Smooth muscle cell (in vitro differentiated cells): Measurements from ENCODE around the gene YKT6. TPM values are rescaled to one million over a fixed set of nuclear protein-coding genes. Genes with fewer than 3 reads are reported as not detected.

ENCODE experiments used
- DNase-seq: peaks from one replicate; lab custom pipeline; 2025; ENCODE audit not compliant: unreplicated experiment; lab: John Stamatoyannopoulos, UW
- H2AFZ ChIP-seq: fragments of 200-600 bp; sonication (generic); 2 replicates; pipeline ENCODE4 v1.6.0; 2016; ENCODE audit warnings: antibody characterized with exemption, low read depth, mild to moderate bottlenecking
- H3F3A ChIP-seq: fragments of 200-600 bp; sonication (generic); 2 replicates; pipeline ENCODE4 v1.6.0; 2017; ENCODE audit warnings: antibody characterized with exemption, low read depth
- H3K27ac ChIP-seq: fragments of 200-600 bp; sonication (generic); 2 replicates; pipeline ENCODE4 v1.5.1; 2016; ENCODE audit warnings: low read depth, mild to moderate bottlenecking
- H3K27me3 ChIP-seq: fragments of 200-600 bp; sonication (generic); 2 replicates; pipeline ENCODE4 v1.6.1; 2016; ENCODE audit warnings: low read depth, mild to moderate bottlenecking
- H3K36me3 ChIP-seq: fragments of 200-600 bp; sonication (generic); 2 replicates; pipeline ENCODE4 v1.5.1; 2016; ENCODE audit warnings: low read depth
- H3K4me1 ChIP-seq: fragments of 200-600 bp; sonication (generic); 2 replicates; pipeline ENCODE4 v1.5.1; 2016; ENCODE audit warnings: low read depth
- H3K4me2 ChIP-seq: fragments of 200-600 bp; sonication (generic); 2 replicates; pipeline ENCODE4 v1.6.0; 2016; ENCODE audit warnings: mild to moderate bottlenecking
- H3K4me3 ChIP-seq: fragments of 200-600 bp; sonication (generic); 2 replicates; pipeline ENCODE4 v1.5.1; 2016; ENCODE audit warnings: mild to moderate bottlenecking
- H3K79me2 ChIP-seq: fragments of 200-600 bp; sonication (generic); 2 replicates; pipeline ENCODE4 v1.6.0; 2016; ENCODE audit warnings: low read depth, mild to moderate bottlenecking
- H3K9ac ChIP-seq: fragments of 200-600 bp; sonication (generic); 2 replicates; pipeline ENCODE4 v1.6.0; 2016; ENCODE audit warnings: low read depth
- H3K9me3 ChIP-seq: fragments of 200-600 bp; sonication (generic); replicated peaks from 2 replicates; pipeline ENCODE4 v1.5.1; 2016; ENCODE audit warnings: low read depth
- H4K20me1 ChIP-seq: fragments of 200-600 bp; sonication (generic); 2 replicates; pipeline ENCODE4 v1.6.0; 2016; ENCODE audit warnings: low read depth
- WGBS: methylation state at CpG from one replicate; pipeline ENCODE4 v1.1.7; 2016; ENCODE audit warnings: low lambda C conversion rate; 5-methylcytosine and 5-hydroxymethylcytosine counted together
- polyA plus RNA-seq: library from polyadenylated mRNA; unstranded; fragments of >200 nt; fragmentation: Nextera tagmentation; extraction: Ambion mirVana; gene quantifications from 2 replicates; pipeline ENCODE4 v1.2.1, GENCODE V29; 2016
- total RNA-seq: library from RNA; depleted of rRNA; stranded (reverse); fragments of >200 nt; gene quantifications from 2 replicates; pipeline ENCODE4 v1.2.3, GENCODE V29; 2014
- TF ChIP-seq, protein P1 (sequence below): fragments of 200-600 bp; sonication (generic); IDR thresholded peaks from 2 replicates; pipeline ENCODE4 v1.5.1; 2017; ENCODE audit warnings: borderline replicate concordance, mild to moderate bottlenecking, antibody characterized with exemption; ENCODE audit not compliant: insufficient read depth, poor library complexity, severe bottlenecking

Gene YKT6
- total and polyA plus RNA-seq, 2 experiments from 2014 or later, result 64.2 to 86.5 TPM

DNA sequence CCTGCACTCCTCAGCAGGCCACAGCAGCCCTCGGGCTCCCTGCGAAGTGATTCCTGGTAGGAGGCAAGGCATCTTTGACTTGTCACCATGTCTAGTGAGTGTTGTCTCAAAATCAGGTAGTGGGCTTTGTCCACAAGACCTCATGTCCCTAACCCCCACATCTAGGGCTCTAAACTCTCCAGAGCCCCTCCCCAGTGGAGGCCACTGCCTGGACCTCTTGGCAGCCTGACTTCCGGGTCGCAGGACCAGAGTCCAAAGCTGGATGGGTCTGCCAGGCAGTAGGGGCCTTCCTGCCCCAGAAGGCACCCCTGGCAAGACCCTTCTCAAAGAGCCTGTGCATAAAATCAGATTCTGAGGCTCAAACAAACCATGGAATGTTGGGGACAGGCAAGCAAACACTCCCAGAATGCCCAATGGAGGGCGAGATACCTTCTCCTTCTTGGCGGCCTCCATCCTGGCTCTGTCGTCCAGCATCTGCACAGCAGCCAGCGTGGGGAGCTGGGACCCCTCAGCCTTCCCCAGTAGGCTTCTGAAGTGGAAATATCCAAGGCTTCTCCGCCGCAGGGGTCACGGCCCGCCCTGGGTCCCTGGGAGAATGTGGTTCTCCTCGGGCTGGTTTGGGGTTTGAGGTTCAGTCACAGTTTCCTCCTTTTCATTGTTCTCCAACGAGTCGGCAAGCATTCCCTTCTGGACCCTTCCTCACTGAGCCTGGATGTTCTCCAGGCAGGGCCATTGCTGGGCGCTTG, 12.1 kb upstream of the YKT6 start:
- H3K9me3 ChIP-seq, result no peaks in the 10 kb centered on the region
- WGBS, result 90% methylated on average over 16 of the region's 16 CpGs

DNA sequence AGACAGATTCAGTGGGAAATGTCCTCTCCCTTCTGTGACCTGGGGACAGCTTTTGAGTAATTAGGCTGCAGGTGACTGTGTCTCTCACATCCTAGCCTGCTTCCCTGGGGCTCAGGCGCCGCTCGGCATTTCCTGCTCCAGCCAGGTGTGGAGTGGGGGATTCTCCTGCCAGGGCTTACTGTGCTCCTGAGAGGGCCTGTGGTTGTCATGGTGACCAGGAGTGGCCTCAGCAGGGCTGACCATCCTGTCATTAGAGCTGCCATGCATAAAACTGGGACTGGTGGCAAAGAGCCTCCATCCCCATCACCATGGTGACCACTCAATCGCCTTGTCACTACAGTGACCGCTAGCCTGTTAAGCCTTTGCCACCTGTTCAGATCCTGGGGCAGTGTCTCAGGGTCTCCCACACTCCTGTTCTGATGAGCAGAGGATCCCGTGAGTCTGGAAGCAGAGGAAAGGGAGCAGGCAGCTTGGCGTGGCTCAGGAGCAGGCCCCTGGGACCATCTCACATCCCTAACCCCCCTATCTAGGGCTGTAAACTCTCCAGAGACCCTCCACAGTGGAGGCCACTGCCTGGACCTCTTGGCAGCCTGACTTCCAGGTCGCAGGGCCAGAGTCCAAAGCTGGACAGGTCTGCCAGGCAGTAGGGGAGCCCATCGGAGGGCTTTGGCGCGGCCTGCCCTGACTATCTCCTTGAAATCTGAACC, 11.3 kb upstream of the YKT6 start, which contains the start of gene GCK:
Gene GCK (minus strand): TSS at position 154 of the 707 bp plus-strand sequence. CDS start 486 bp downstream, outside the sequence.
- H3K27ac ChIP-seq, result no peak within 1 kb of the TSS
- TF ChIP-seq, protein P1, sequence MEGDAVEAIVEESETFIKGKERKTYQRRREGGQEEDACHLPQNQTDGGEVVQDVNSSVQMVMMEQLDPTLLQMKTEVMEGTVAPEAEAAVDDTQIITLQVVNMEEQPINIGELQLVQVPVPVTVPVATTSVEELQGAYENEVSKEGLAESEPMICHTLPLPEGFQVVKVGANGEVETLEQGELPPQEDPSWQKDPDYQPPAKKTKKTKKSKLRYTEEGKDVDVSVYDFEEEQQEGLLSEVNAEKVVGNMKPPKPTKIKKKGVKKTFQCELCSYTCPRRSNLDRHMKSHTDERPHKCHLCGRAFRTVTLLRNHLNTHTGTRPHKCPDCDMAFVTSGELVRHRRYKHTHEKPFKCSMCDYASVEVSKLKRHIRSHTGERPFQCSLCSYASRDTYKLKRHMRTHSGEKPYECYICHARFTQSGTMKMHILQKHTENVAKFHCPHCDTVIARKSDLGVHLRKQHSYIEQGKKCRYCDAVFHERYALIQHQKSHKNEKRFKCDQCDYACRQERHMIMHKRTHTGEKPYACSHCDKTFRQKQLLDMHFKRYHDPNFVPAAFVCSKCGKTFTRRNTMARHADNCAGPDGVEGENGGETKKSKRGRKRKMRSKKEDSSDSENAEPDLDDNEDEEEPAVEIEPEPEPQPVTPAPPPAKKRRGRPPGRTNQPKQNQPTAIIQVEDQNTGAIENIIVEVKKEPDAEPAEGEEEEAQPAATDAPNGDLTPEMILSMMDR, result no peak
- H3K27me3 ChIP-seq, result no peaks in the 10 kb centered on the region
- peaks cover 10% of the 10 kb centered on the region for H3K4me1 ChIP-seq
- 91% methylated on average over 11 of the region's 11 CpGs for WGBS
- H3K9me3 ChIP-seq, result no peaks in the 10 kb centered on the region
- no peak within 1 kb of the TSS for H2AFZ ChIP-seq
- no peak within 1 kb of the TSS for H3K4me2 ChIP-seq
- H3K79me2 ChIP-seq, result no peaks in the 10 kb centered on the region
- no peak within 1 kb of the TSS for H3K9ac ChIP-seq
- H4K20me1 ChIP-seq, result no peaks in the 10 kb centered on the region
- H3K36me3 ChIP-seq, result no peaks in the 10 kb centered on the region
- no peak within 1 kb of the TSS for H3K4me3 ChIP-seq
- no peaks in the 10 kb centered on the region for H3F3A ChIP-seq
- DNase-seq, result no peak

More for the DNA sequence above, 12.1 kb upstream of the YKT6 start:
- Histone ChIP-seq H3K4me3 (no peak overlapping the region), H3K4me2 (no peak overlapping the region), H3F3A (no peaks in the 10 kb centered on the region), H3K27me3 (no peaks in the 10 kb centered on the region), H3K4me1 (peaks cover 14% of the 10 kb centered on the region), H3K36me3 (no peaks in the 10 kb centered on the region), H4K20me1 (no peaks in the 10 kb centered on the region), H3K27ac (no peak overlapping the region), H3K9ac (no peak overlapping the region), H2AFZ (no peak overlapping the region), H3K79me2 (no peaks in the 10 kb centered on the region)
- no peak for DNase-seq
- TF ChIP-seq, protein P1, result no peak

DNA sequence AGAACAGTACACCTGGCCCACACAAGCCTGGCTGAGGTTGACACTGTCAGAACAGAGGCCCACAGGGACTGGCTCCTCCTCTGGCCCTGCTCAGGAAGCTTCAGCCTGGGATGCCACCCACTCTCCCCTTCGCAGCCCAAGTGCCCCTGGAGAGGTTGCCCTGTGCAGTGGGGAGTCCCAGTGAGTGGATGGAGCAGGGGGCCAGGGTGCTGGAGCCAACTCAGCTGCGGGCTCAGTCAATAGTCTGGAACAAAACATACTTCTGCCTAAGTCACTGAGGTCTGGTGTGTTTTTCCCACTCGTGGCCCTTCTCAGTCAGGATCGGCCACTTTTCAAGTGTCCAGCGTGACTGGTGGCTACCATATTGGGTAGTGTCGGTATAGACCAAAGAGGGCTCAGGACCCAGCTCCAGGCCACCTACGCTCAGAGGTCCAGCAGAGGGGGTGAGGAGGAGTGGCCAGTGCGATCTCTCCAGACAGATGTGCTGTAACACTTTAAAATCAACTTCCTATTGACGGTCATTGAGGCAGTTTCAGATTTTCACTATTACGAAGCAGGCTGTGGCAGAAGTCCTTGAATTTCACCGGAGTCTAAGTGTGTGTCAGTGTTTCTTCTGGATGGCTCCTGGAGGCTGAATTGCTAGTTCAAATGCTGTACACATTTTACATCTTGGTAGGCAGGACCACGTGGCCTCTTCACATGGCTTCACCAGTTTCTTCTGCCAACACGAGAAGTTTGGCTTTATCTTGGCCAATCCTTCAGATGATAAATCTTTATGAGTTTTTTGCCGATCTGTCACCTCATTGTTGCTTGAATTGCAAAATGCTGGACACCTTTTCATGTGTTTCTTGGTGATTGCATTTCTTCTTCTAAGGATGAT, 10.5 kb upstream of the YKT6 start:
- no peaks in the 10 kb centered on the region for H3K9me3 ChIP-seq
- H3K4me2 ChIP-seq, result no peak overlapping the region
- no peak overlapping the region for H2AFZ ChIP-seq
- 91% methylated on average over 14 of the region's 14 CpGs for WGBS
- DNase-seq, result no peak
- H3K9ac ChIP-seq, result no peak overlapping the region
- H4K20me1 ChIP-seq, result no peaks in the 10 kb centered on the region
- TF ChIP-seq, protein P1, result no peak
- H3F3A ChIP-seq, result no peaks in the 10 kb centered on the region
- H3K36me3 ChIP-seq, result no peaks in the 10 kb centered on the region
- H3K79me2 ChIP-seq, result no peaks in the 10 kb centered on the region
- peaks cover 3% of the 10 kb centered on the region for H3K4me1 ChIP-seq
- no peaks in the 10 kb centered on the region for H3K27me3 ChIP-seq
- no peak overlapping the region for H3K27ac ChIP-seq
- no peak overlapping the region for H3K4me3 ChIP-seq
